HepG2 (cell line): Measurements from ENCODE around the gene TFRC. TPM values are rescaled to one million over a fixed set of nuclear protein-coding genes. Genes with fewer than 3 reads are reported as not detected.

ENCODE experiments used
- ATAC-seq: fragments of 200-7000 bp; cut with Tn5 transposase; 3 replicates; pipeline ENCODE4 v1.9.1; 2020; ENCODE audit warnings: mild to moderate bottlenecking, moderate library complexity
- BruUV-seq: library from RNA; stranded (reverse); fragments of 400-500 nt; replicated peaks from 2 replicates; lab custom pipeline; 2021; lab: Mats Ljungman, UMichigan
- CTCF ChIA-PET: fragments of 300-600 bp; formaldehyde crosslinking; extraction: SDS; loops from one replicate; lab custom pipeline; 2021; ENCODE audit warnings: low total read pairs, inconsistent platforms, low intra/inter-chr PET ratio; lab: Yijun Ruan, JAX
- POLR2A ChIA-PET: fragments of 350-600 bp; sonication (Branson Sonifier 250); formaldehyde crosslinking; loops from one replicate; lab custom pipeline; 2020; ENCODE audit warnings: antibody characterized with exemption, inconsistent platforms; lab: Yijun Ruan, JAX
- DNase-seq: peaks from one replicate; pipeline ENCODE4 v3.0.0-alpha.2; 2015; ENCODE audit warnings: low spot score
- FAIRE-seq: peaks from 3 replicates; lab custom pipeline; 2011; peaks lifted over from hg19 to GRCh38; lab: Jason Lieb, UNC
- H2AFZ ChIP-seq: one replicate; pipeline ENCODE4 v1.6.1; 2011; ENCODE audit warnings: low read length, inconsistent platforms
- H3K27ac ChIP-seq: fragments of 300-600 bp; 3 replicates; pipeline ENCODE4 v1.8.0; 2011; ENCODE audit warnings: mixed run types, mild to moderate bottlenecking, mixed read lengths, low read length, inconsistent platforms; ENCODE audit not compliant: insufficient read depth; ENCODE audit errors: extremely low read length
- H3K27me3 ChIP-seq, 2 experiments: fragments of 200-600 bp in 1 of 2; 2 replicates in 1 of 2; 3 replicates in 1 of 2; pipeline versions ENCODE4 v1.6.0 to v1.8.0; 2011; ENCODE audit warnings: low read length in 2 of 2, mild to moderate bottlenecking in 2 of 2, moderate library complexity in 2 of 2, inconsistent platforms in 1 of 2; ENCODE audit not compliant: insufficient read depth in 2 of 2, control insufficient read depth in 1 of 2
- H3K36me3 ChIP-seq, 2 experiments: fragments of 200-600 bp in 1 of 2; replicated peaks in 1 of 2; 2 replicates in 1 of 2; 3 replicates in 1 of 2; pipeline versions ENCODE4 v1.5.1 to v1.8.0; 2011; ENCODE audit warnings: low read length in 2 of 2, inconsistent platforms in 1 of 2; ENCODE audit not compliant: insufficient read depth in 2 of 2, control insufficient read depth in 1 of 2
- H3K4me1 ChIP-seq: 2 replicates; pipeline ENCODE4 v1.5.1; 2012; ENCODE audit warnings: low read length, inconsistent platforms; ENCODE audit not compliant: insufficient read depth
- H3K4me2 ChIP-seq: 2 replicates; pipeline ENCODE4 v1.6.0; 2011; ENCODE audit warnings: low read depth, low read length, inconsistent platforms
- H3K4me3 ChIP-seq, 3 experiments: fragments of 200-600 bp in 1 of 3; sonication (generic), shearing (Covaris generic) in 1 of 3; replicated peaks in 1 of 3; 2 replicates each; pipeline ENCODE4 v1.5.1; 2011 to 2016; ENCODE audit warnings: low read length in 3 of 3, inconsistent platforms in 2 of 3, low read depth in 2 of 3, mild to moderate bottlenecking in 2 of 3, control low read depth in 1 of 3, mixed read lengths in 1 of 3; ENCODE audit not compliant: insufficient read depth in 1 of 3
- H3K79me2 ChIP-seq: one replicate; pipeline ENCODE4 v1.6.1; 2011; ENCODE audit warnings: low read length, inconsistent platforms; ENCODE audit not compliant: insufficient read depth
- H3K9ac ChIP-seq: 2 replicates; pipeline ENCODE4 v1.6.0; 2011; ENCODE audit warnings: mild to moderate bottlenecking, low read depth, low read length, inconsistent platforms; ENCODE audit not compliant: insufficient read depth
- H3K9me3 ChIP-seq: 2 replicates; pipeline ENCODE4 v1.5.1; 2012; ENCODE audit warnings: mild to moderate bottlenecking, low read length
- H4K20me1 ChIP-seq: 2 replicates; pipeline ENCODE4 v1.6.0; 2011; ENCODE audit warnings: inconsistent platforms, mild to moderate bottlenecking, low read length, moderate library complexity; ENCODE audit not compliant: insufficient read depth
- AFF4 ChIP-seq: sonication (generic); formaldehyde crosslinking; IDR thresholded peaks from 2 replicates; pipeline ENCODE4 v1.4.0; 2020; ENCODE audit warnings: missing genetic modification reagents
- ETV5 ChIP-seq: IDR thresholded peaks from 2 replicates; pipeline ENCODE4 v1.6.1; 2018; ENCODE audit warnings: missing biosample characterization, missing genetic modification reagents, inconsistent platforms, borderline replicate concordance
- HNRNPL ChIP-seq: fragments of 200-400 bp; formaldehyde crosslinking; IDR thresholded peaks from 2 replicates; pipeline ENCODE4 v1.6.1; 2017; ENCODE audit warnings: mild to moderate bottlenecking, low read depth, low read length
- MIXL1 ChIP-seq: IDR thresholded peaks from 2 replicates; pipeline ENCODE4 v1.6.1; 2016
- NFE2 ChIP-seq: sonication (generic); formaldehyde crosslinking; IDR thresholded peaks from 2 replicates; pipeline ENCODE4 v1.4.0; 2020; ENCODE audit warnings: missing genetic modification reagents
- PHF20 ChIP-seq: sonication (generic); formaldehyde crosslinking; IDR thresholded peaks from 2 replicates; pipeline ENCODE4 v1.5.0; 2020; ENCODE audit warnings: mild to moderate bottlenecking, missing genetic modification reagents
- RFX3 ChIP-seq: IDR thresholded peaks from 2 replicates; pipeline ENCODE4 v1.6.1; 2016; ENCODE audit warnings: missing biosample characterization, missing genetic modification reagents
- RNF219 ChIP-seq: sonication (generic); formaldehyde crosslinking; IDR thresholded peaks from 2 replicates; pipeline ENCODE4 v1.5.0; 2020; ENCODE audit warnings: mild to moderate bottlenecking, missing genetic modification reagents
- SCMH1 ChIP-seq: sonication (generic); formaldehyde crosslinking; IDR thresholded peaks from 2 replicates; pipeline ENCODE4 v1.9.0; 2021; ENCODE audit warnings: missing genetic modification reagents, mild to moderate bottlenecking, borderline replicate concordance
- SIX4 ChIP-seq: sonication (generic); formaldehyde crosslinking; IDR thresholded peaks from 2 replicates; pipeline ENCODE4 v1.4.0; 2020; ENCODE audit warnings: missing genetic modification reagents
- SNAI1 ChIP-seq: sonication (generic); formaldehyde crosslinking; IDR thresholded peaks from 2 replicates; pipeline ENCODE4 v1.5.0; 2020; ENCODE audit warnings: mild to moderate bottlenecking, missing genetic modification reagents, borderline replicate concordance
- TFDP1 ChIP-seq: IDR thresholded peaks from 2 replicates; pipeline ENCODE4 v1.6.1; 2016; ENCODE audit warnings: missing compliant biosample characterization, missing genetic modification reagents, borderline replicate concordance
- ZNF253 ChIP-seq: sonication (generic); formaldehyde crosslinking; IDR thresholded peaks from 2 replicates; pipeline ENCODE4 v1.8.0; 2022; ENCODE audit warnings: mild to moderate bottlenecking, missing genetic modification reagents, borderline replicate concordance
- WGBS: methylation state at CpG from one replicate; pipeline ENCODE4 v1.1.6; 2017; ENCODE audit warnings: low lambda C conversion rate; 5-methylcytosine and 5-hydroxymethylcytosine counted together
- in situ Hi-C: cut with HindIII; loops from 2 replicates; pipeline ENCODE4 v1.10.0; 2017; ENCODE audit warnings: low pct_unique_long_range_greater_than_20kb; ENCODE audit not compliant: extremely low pct_ligation_motif_present
- intact Hi-C: fragments of 100-400 bp; cut with micrococcal nuclease; formaldehyde crosslinking; loops from one replicate; pipeline ENCODE4 v1.10.0; 2022; ENCODE audit not compliant: unreplicated experiment
- polyA plus RNA-seq, 8 experiments: library from polyadenylated mRNA; depleted of rRNA in 3 of 8; stranded (reverse) in 7 of 8; unstranded in 1 of 8; fragments of >200 nt; fragmentation: Illumina TruSeq in 4 of 8; extraction: Trizol in 4 of 8; gene quantifications; 2 replicates each; pipeline versions ENCODE4 v1.2.1 to v1.2.3, GENCODE V29; 2011 to 2016; ENCODE audit warnings: low read depth in 4 of 8, missing spikeins in 1 of 8, mixed read lengths in 1 of 8; ENCODE audit not compliant: insufficient read depth in 1 of 8
- total RNA-seq, 5 experiments: library from RNA; depleted of rRNA; stranded (reverse); fragments of >200 nt; fragmentation: Illumina TruSeq; extraction: Trizol; gene quantifications; 2 replicates each; pipeline ENCODE4 v1.2.3, GENCODE V29; 2016; ENCODE audit warnings: low read depth in 1 of 5
- TF ChIP-seq, protein P1 (sequence below): sonication (generic); formaldehyde crosslinking; IDR thresholded peaks from 2 replicates; pipeline ENCODE4 v1.4.0; 2020; ENCODE audit warnings: missing genetic modification reagents, borderline replicate concordance

TFRC gene
- total and polyA plus RNA-seq, 2 of the 13 experiments (the other 11 are each of a cell fraction or from before 2014, with no cell fraction given): 188 to 274 TPM

DNA sequence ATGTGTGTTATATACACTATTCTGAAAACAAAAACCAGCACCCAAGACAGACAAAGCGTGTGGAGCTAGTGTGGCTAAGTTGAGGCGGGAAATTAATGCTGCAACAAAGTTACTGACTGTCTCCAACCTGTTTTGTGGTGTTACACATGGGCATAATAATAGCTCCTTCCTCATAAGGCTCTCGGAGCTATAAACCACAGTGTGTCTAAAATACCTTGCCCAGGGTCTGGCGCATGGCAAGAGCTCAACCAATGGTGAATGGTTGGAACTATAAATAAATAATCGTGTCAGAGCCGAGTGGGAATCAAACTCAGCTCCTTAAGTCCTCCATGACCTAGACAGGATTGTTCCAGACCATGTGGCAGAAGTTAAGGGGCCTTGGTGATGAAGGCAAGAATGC, 35.9 kb upstream of the TFRC start (continued):
- TF ChIP-seq PHF20 (no peak), SCMH1 (CRISPR knock-in tag) (no peak), RFX3 (CRISPR knock-in tag) (no peak), ETV5 (CRISPR knock-in tag) (no peak), RNF219 (CRISPR knock-in tag) (no peak), NFE2 (CRISPR knock-in tag) (no peak)

DNA sequence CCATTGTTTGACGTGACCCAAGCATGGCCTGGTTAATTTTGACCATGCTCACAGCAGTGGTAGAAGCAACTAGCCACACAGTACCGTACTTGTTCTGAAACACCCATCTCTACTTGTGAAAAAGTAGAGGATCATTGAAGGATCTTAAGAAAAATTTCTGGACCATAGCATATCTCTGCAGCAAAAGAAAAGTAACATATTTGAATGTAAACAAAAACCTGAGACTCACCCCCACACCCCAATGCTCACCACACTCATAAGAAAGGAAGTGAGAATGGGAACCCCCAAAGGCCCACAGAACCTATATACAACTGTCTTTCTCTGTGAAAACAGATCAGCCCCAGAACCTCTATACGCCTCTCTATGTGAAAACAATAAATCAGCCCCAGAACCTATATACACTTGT, 33.8 kb upstream of the TFRC start:
- 81% methylated on average over 3 of the region's 3 CpGs for WGBS
- no peak overlapping the region for H3K27ac ChIP-seq
- no peak overlapping the region for H3K9ac ChIP-seq
- TF ChIP-seq AFF4 (CRISPR knock-in tag): no peak
- TF ChIP-seq HNRNPL: no peak
- TF ChIP-seq ZNF253: no peak
- no peak for TF ChIP-seq MIXL1
- TF ChIP-seq TFDP1 (CRISPR knock-in tag): no peak
- TF ChIP-seq SIX4 (CRISPR knock-in tag): no peak
- TF ChIP-seq, protein P1, sequence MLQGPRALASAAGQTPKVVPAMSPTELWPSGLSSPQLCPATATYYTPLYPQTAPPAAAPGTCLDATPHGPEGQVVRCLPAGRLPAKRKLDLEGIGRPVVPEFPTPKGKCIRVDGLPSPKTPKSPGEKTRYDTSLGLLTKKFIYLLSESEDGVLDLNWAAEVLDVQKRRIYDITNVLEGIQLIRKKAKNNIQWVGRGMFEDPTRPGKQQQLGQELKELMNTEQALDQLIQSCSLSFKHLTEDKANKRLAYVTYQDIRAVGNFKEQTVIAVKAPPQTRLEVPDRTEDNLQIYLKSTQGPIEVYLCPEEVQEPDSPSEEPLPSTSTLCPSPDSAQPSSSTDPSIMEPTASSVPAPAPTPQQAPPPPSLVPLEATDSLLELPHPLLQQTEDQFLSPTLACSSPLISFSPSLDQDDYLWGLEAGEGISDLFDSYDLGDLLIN: no peak
- TF ChIP-seq SNAI1 (CRISPR knock-in tag): no peak
- H2AFZ ChIP-seq: no peak overlapping the region
- H4K20me1 ChIP-seq: no peaks in the 10 kb centered on the region
- ATAC-seq (no peak), FAIRE-seq (no peak), DNase-seq (no peak)
- H3K4me1 ChIP-seq: peaks cover 6% of the 10 kb centered on the region
- no peaks in the 10 kb centered on the region for H3K79me2 ChIP-seq
- no peak overlapping the region for H3K4me2 ChIP-seq
- no peaks in the 10 kb centered on the region for H3K9me3 ChIP-seq
- BruUV-seq: no TSS peak
- in situ Hi-C loops: no loop called here
- no peak overlapping the region for H3K4me3 ChIP-seq
- peaks cover 0 to 5% of the 10 kb centered on the region in 2 experiments; a peak in 2 of 5 replicates for H3K27me3 ChIP-seq
- POLR2A ChIA-PET: no interaction called here
- intact Hi-C loops: no loop called here
- H3K36me3 ChIP-seq: no peaks in the 10 kb centered on the region
- CTCF ChIA-PET: no interaction called here
